HEK293 (cell line): ENCODE results near the gene NRIP1.

Source experiments
- CTCF ChIA-PET: fragments of 350-600 bp; formaldehyde crosslinking; extraction: SDS; loops from one replicate; lab custom pipeline; 2021; ENCODE audit warnings: antibody characterized with exemption; lab: Yijun Ruan, JAX
- POLR2A ChIA-PET: fragments of 300-600 bp; formaldehyde crosslinking; extraction: SDS; loops from one replicate; lab custom pipeline; 2020; ENCODE audit warnings: antibody characterized with exemption, inconsistent platforms; lab: Yijun Ruan, JAX
- H3K27ac ChIP-seq: fragments of 200-500 bp; sonication (Bioruptor generic); 2 replicates; pipeline ENCODE4 v1.5.1; 2014; ENCODE audit warnings: low read depth, low read length, control low read depth, inconsistent platforms; ENCODE audit errors: extremely low read depth
- H3K36me3 ChIP-seq, 2 experiments: fragments of 200-500 bp in 1 of 2; sonication (Bioruptor generic) in 1 of 2; 1 replicate in 1 of 2; 2 replicates in 1 of 2; pipeline ENCODE4 v1.5.1; 2014 to 2017; ENCODE audit warnings: inconsistent platforms in 2 of 2, low read length in 2 of 2; ENCODE audit not compliant: control insufficient read depth in 2 of 2, insufficient read depth in 1 of 2
- H3K4me1 ChIP-seq: fragments of 200-500 bp; sonication (Bioruptor generic); 2 replicates; pipeline ENCODE4 v1.5.1; 2014; ENCODE audit warnings: mild to moderate bottlenecking, low read length, inconsistent platforms; ENCODE audit not compliant: control insufficient read depth, insufficient read depth
- H3K4me3 ChIP-seq: 2 replicates; pipeline ENCODE4 v1.5.1; 2011; ENCODE audit warnings: low read depth, mild to moderate bottlenecking, control low read depth, low read length, moderate library complexity
- H3K9me3 ChIP-seq: fragments of 200-500 bp; sonication (Bioruptor generic); 2 replicates; pipeline ENCODE4 v1.5.1; 2014; ENCODE audit warnings: low read depth, low read length, inconsistent platforms; ENCODE audit not compliant: control insufficient read depth, insufficient read depth
- BCL11A ChIP-seq: fragments of 450-650 bp; formaldehyde crosslinking; IDR thresholded peaks from 2 replicates; pipeline ENCODE4 v1.5.1; 2016; ENCODE audit warnings: low read depth, missing biosample characterization, missing genetic modification characterization
- FEZF1 ChIP-seq: fragments of 450-650 bp; formaldehyde crosslinking; IDR thresholded peaks from 2 replicates; pipeline ENCODE4 v1.5.1; 2016; ENCODE audit warnings: missing biosample characterization, missing genetic modification characterization
- GLI2 ChIP-seq: fragments of 450-650 bp; formaldehyde crosslinking; IDR thresholded peaks from 2 replicates; pipeline ENCODE4; 2017; ENCODE audit warnings: missing biosample characterization, missing genetic modification characterization, low read depth, borderline replicate concordance
- OVOL3 ChIP-seq: fragments of 450-650 bp; formaldehyde crosslinking; IDR thresholded peaks from 2 replicates; pipeline ENCODE4 v1.5.1; 2016; ENCODE audit warnings: missing biosample characterization, missing genetic modification characterization
- PATZ1 ChIP-seq: fragments of 450-650 bp; formaldehyde crosslinking; IDR thresholded peaks from 2 replicates; pipeline ENCODE4 v1.5.1; 2016; ENCODE audit warnings: missing biosample characterization, missing genetic modification characterization
- RBAK ChIP-seq: fragments of 450-650 bp; formaldehyde crosslinking; IDR thresholded peaks from 2 replicates; pipeline ENCODE4 v1.5.1; 2016; ENCODE audit warnings: missing biosample characterization, missing genetic modification characterization
- SP2 ChIP-seq: fragments of 450-650 bp; formaldehyde crosslinking; IDR thresholded peaks from 2 replicates; pipeline ENCODE4 v1.5.1; 2016; ENCODE audit warnings: missing biosample characterization, missing genetic modification characterization
- TCF7L2 ChIP-seq: IDR thresholded peaks from 2 replicates; pipeline ENCODE4 v1.6.1; 2011; ENCODE audit warnings: low read depth, mild to moderate bottlenecking, inconsistent platforms, low read length, moderate library complexity, borderline replicate concordance
- YY2 ChIP-seq: fragments of 450-650 bp; formaldehyde crosslinking; IDR thresholded peaks from 2 replicates; pipeline ENCODE4 v1.5.1; 2016; ENCODE audit warnings: missing biosample characterization, missing genetic modification characterization
- ZNF121 ChIP-seq: fragments of 450-650 bp; formaldehyde crosslinking; IDR thresholded peaks from 2 replicates; pipeline ENCODE4 v1.5.1; 2016; ENCODE audit warnings: missing biosample characterization, missing genetic modification characterization
- ZNF16 ChIP-seq: fragments of 450-650 bp; formaldehyde crosslinking; IDR thresholded peaks from 2 replicates; pipeline ENCODE4 v1.5.1; 2016; ENCODE audit warnings: low read depth, missing biosample characterization, missing genetic modification characterization
- ZNF169 ChIP-seq: fragments of 450-650 bp; formaldehyde crosslinking; IDR thresholded peaks from 2 replicates; pipeline ENCODE4 v1.5.1; 2016; ENCODE audit warnings: missing biosample characterization, missing genetic modification characterization
- ZNF214 ChIP-seq: fragments of 450-650 bp; formaldehyde crosslinking; IDR thresholded peaks from 2 replicates; pipeline ENCODE4 v1.5.1; 2017; ENCODE audit warnings: missing biosample characterization, mild to moderate bottlenecking, missing genetic modification characterization, borderline replicate concordance
- ZNF266 ChIP-seq: fragments of 450-650 bp; formaldehyde crosslinking; IDR thresholded peaks from 2 replicates; pipeline ENCODE4 v1.5.1; 2016; ENCODE audit warnings: missing biosample characterization, missing genetic modification characterization, low read depth
- ZNF335 ChIP-seq: fragments of 450-650 bp; formaldehyde crosslinking; conservative IDR thresholded peaks from 2 replicates; pipeline ENCODE4 v1.5.1; 2016; ENCODE audit warnings: missing biosample characterization, missing genetic modification characterization
- ZNF394 ChIP-seq: fragments of 450-650 bp; formaldehyde crosslinking; IDR thresholded peaks from 2 replicates; pipeline ENCODE4 v1.5.1; 2016; ENCODE audit warnings: missing biosample characterization, missing genetic modification characterization, mild to moderate bottlenecking, moderate library complexity, borderline replicate concordance
- ZNF426 ChIP-seq: fragments of 450-650 bp; formaldehyde crosslinking; IDR thresholded peaks from 2 replicates; pipeline ENCODE4 v1.5.1; 2017; ENCODE audit warnings: missing biosample characterization, missing genetic modification characterization, mild to moderate bottlenecking, inconsistent platforms, moderate library complexity
- ZNF473 ChIP-seq: fragments of 450-650 bp; formaldehyde crosslinking; IDR thresholded peaks from 2 replicates; pipeline ENCODE4 v1.5.1; 2017; ENCODE audit warnings: missing biosample characterization, missing genetic modification characterization
- ZNF488 ChIP-seq: fragments of 450-650 bp; formaldehyde crosslinking; IDR thresholded peaks from 2 replicates; pipeline ENCODE4 v1.5.1; 2016; ENCODE audit warnings: missing biosample characterization, missing genetic modification characterization
- ZNF549 ChIP-seq: fragments of 450-650 bp; IDR thresholded peaks from 2 replicates; pipeline ENCODE4 v1.5.1; 2018; ENCODE audit warnings: missing biosample characterization, missing genetic modification characterization, mild to moderate bottlenecking, inconsistent platforms, moderate library complexity
- ZNF600 ChIP-seq: fragments of 450-650 bp; formaldehyde crosslinking; IDR thresholded peaks from 2 replicates; pipeline ENCODE4 v1.5.1; 2016; ENCODE audit warnings: missing biosample characterization, missing genetic modification characterization
- ZNF626 ChIP-seq: fragments of 450-650 bp; sonication (Bioruptor Pico); formaldehyde crosslinking; IDR thresholded peaks from 2 replicates; pipeline ENCODE4 v1.5.1; 2018; ENCODE audit warnings: missing biosample characterization, missing genetic modification characterization, inconsistent platforms
- ZNF670 ChIP-seq: fragments of 450-650 bp; formaldehyde crosslinking; IDR thresholded peaks from 2 replicates; pipeline ENCODE4 v1.5.1; 2016; ENCODE audit warnings: missing biosample characterization, missing genetic modification characterization, low read depth
- ZNF843 ChIP-seq: fragments of 450-650 bp; formaldehyde crosslinking; IDR thresholded peaks from 2 replicates; pipeline ENCODE4 v1.5.1; 2016; ENCODE audit warnings: missing biosample characterization, missing genetic modification characterization
- TF ChIP-seq, protein P1 (sequence below): fragments of 450-650 bp; formaldehyde crosslinking; IDR thresholded peaks from 2 replicates; pipeline ENCODE4 v1.5.1; 2017; ENCODE audit warnings: missing biosample characterization, missing genetic modification characterization
- TF ChIP-seq, protein P2 (sequence below): fragments of 450-650 bp; formaldehyde crosslinking; IDR thresholded peaks from 2 replicates; pipeline ENCODE4 v1.5.1; 2016; ENCODE audit warnings: missing biosample characterization, missing genetic modification characterization, low read depth

Gene NRIP1

DNA sequence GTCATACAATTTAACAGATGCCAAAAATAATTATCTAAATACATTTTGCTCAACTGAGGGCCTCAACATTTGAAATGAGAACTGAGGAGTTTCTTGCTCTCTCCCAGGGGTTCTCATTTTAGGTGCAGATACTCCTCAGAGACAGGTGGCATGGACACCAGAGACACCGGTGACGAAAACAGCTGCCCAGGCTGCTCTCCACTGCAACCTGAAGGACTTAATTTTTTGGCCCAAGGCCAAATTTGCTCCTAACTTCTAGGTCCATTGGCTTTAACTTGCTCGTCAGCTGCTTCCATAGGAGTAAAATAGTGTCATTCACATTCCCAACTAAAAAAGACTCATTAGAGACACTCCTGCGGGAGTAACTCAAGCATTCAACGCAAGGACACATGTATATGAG is 87.0 kb downstream of the NRIP1 start (continued):
- TF ChIP-seq, protein P1, sequence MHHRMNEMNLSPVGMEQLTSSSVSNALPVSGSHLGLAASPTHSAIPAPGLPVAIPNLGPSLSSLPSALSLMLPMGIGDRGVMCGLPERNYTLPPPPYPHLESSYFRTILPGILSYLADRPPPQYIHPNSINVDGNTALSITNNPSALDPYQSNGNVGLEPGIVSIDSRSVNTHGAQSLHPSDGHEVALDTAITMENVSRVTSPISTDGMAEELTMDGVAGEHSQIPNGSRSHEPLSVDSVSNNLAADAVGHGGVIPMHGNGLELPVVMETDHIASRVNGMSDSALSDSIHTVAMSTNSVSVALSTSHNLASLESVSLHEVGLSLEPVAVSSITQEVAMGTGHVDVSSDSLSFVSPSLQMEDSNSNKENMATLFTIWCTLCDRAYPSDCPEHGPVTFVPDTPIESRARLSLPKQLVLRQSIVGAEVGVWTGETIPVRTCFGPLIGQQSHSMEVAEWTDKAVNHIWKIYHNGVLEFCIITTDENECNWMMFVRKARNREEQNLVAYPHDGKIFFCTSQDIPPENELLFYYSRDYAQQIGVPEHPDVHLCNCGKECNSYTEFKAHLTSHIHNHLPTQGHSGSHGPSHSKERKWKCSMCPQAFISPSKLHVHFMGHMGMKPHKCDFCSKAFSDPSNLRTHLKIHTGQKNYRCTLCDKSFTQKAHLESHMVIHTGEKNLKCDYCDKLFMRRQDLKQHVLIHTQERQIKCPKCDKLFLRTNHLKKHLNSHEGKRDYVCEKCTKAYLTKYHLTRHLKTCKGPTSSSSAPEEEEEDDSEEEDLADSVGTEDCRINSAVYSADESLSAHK (tag by site-specific recombination), result no peak
- no peak for TF ChIP-seq BCL11A (tag by site-specific recombination)
- TF ChIP-seq YY2, result no peak
- TF ChIP-seq ZNF335 (tag by site-specific recombination), result no peak
- TF ChIP-seq ZNF549 (tag by site-specific recombination), result no peak
- TF ChIP-seq FEZF1 (tag by site-specific recombination), result no peak

GRCh38 chr21:14975136-14975919 is 89.5 kb downstream of the NRIP1 start:
- H3K4me1 ChIP-seq, result 0 out of 2 replicates have a peak, but pooled peaks cover 4% of the 10 kb centered on the region
- CTCF ChIA-PET, result no interaction called here
- no peaks in the 10 kb centered on the region; a peak in 1 of 3 replicates for H3K36me3 ChIP-seq
- H3K9me3 ChIP-seq, result no peaks in the 10 kb centered on the region
- H3K27ac ChIP-seq, result no peak overlapping the region
- no peak for TF ChIP-seq ZNF473 (tag by site-specific recombination)
- TF ChIP-seq TCF7L2, result no peak
- TF ChIP-seq ZNF600 (tag by site-specific recombination), result no peak
- no peak for TF ChIP-seq ZNF843 (tag by site-specific recombination)
- TF ChIP-seq ZNF670 (tag by site-specific recombination), result no peak
- no peak for TF ChIP-seq ZNF626 (tag by site-specific recombination)
- TF ChIP-seq ZNF488 (tag by site-specific recombination), result no peak
- TF ChIP-seq ZNF266 (tag by site-specific recombination), result no peak
- no peak for TF ChIP-seq ZNF394 (tag by site-specific recombination)
- TF ChIP-seq RBAK (tag by site-specific recombination), result no peak
- TF ChIP-seq ZNF426 (tag by site-specific recombination), result no peak
- H3K4me3 ChIP-seq, result no peak overlapping the region
- POLR2A ChIA-PET, result no interaction called here

- ChIA-PET POLR2A (no interaction called here), CTCF (no interaction called here)
- Histone ChIP-seq H3K27ac (no peak overlapping the region), H3K36me3 (peaks cover 0 to 7% of the 10 kb centered on the region in 2 experiments; a peak in 2 of 3 replicates), H3K4me3 (no peak overlapping the region), H3K9me3 (no peaks in the 10 kb centered on the region), H3K4me1 (no peaks in the 10 kb centered on the region)
- no peak for TF ChIP-seq ZNF169 (tag by site-specific recombination)
- TF ChIP-seq OVOL3 (tag by site-specific recombination), result no peak
- TF ChIP-seq GLI2 (tag by site-specific recombination), result no peak
- TF ChIP-seq SP2 (tag by site-specific recombination), result no peak
- no peak for TF ChIP-seq PATZ1
- TF ChIP-seq ZNF16 (tag by site-specific recombination), result no peak
- TF ChIP-seq ZNF121 (tag by site-specific recombination), result no peak
- TF ChIP-seq ZNF335 (tag by site-specific recombination), result no peak
- TF ChIP-seq, protein P2, sequence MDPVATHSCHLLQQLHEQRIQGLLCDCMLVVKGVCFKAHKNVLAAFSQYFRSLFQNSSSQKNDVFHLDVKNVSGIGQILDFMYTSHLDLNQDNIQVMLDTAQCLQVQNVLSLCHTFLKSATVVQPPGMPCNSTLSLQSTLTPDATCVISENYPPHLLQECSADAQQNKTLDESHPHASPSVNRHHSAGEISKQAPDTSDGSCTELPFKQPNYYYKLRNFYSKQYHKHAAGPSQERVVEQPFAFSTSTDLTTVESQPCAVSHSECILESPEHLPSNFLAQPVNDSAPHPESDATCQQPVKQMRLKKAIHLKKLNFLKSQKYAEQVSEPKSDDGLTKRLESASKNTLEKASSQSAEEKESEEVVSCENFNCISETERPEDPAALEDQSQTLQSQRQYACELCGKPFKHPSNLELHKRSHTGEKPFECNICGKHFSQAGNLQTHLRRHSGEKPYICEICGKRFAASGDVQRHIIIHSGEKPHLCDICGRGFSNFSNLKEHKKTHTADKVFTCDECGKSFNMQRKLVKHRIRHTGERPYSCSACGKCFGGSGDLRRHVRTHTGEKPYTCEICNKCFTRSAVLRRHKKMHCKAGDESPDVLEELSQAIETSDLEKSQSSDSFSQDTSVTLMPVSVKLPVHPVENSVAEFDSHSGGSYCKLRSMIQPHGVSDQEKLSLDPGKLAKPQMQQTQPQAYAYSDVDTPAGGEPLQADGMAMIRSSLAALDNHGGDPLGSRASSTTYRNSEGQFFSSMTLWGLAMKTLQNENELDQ (tag by site-specific recombination), result no peak
- TF ChIP-seq ZNF214 (tag by site-specific recombination), result no peak
- no peak for TF ChIP-seq YY2
Measured at GRCh38 chr21:14972678-14973077, 92.1 kb downstream of the NRIP1 start.
